CD14-positive monocyte (primary cell): ENCODE data around the gene BLMH. TPM values are rescaled to one million over a fixed set of nuclear protein-coding genes. Genes with fewer than 3 reads are reported as not detected.

Experiments used
- DNase-seq, 3 donors: peaks; one replicate each; pipeline ENCODE4 v3.0.0-alpha.2; 2011 to 2022
- H2AFZ ChIP-seq: 2 replicates; pipeline ENCODE4 v1.6.0; 2012; ENCODE audit warnings: mild to moderate bottlenecking, low read depth, low read length, inconsistent platforms; ENCODE audit not compliant: insufficient read depth, poor library complexity, severe bottlenecking
- H3K27ac ChIP-seq, 2 donors: 1 replicate in 1 of 2; 2 replicates in 1 of 2; pipeline ENCODE4 v1.5.1; 2012 to 2013; ENCODE audit warnings: low read length in 2 of 2, control low read depth in 1 of 2, inconsistent platforms in 1 of 2, low read depth in 1 of 2, mild to moderate bottlenecking in 1 of 2
- H3K27me3 ChIP-seq, 2 donors: one replicate each; pipeline versions ENCODE4 v1.6.0 to v1.6.1; 2011 to 2013; ENCODE audit warnings: low read length in 2 of 2; ENCODE audit not compliant: control insufficient read depth in 2 of 2, insufficient read depth in 2 of 2
- H3K36me3 ChIP-seq, 2 donors: replicated peaks in 1 of 2; 1 replicate in 1 of 2; 2 replicates in 1 of 2; pipeline versions ENCODE4 v1.5.1 to v1.6.1; 2012 to 2013; ENCODE audit warnings: low read length in 2 of 2, control low read depth in 1 of 2, inconsistent platforms in 1 of 2, mild to moderate bottlenecking in 1 of 2; ENCODE audit not compliant: insufficient read depth in 2 of 2, control insufficient read depth in 1 of 2
- H3K4me1 ChIP-seq, 2 donors: 1 replicate in 1 of 2; 2 replicates in 1 of 2; pipeline versions ENCODE4 v1.5.1 to v1.6.1; 2012 to 2013; ENCODE audit warnings: low read length in 2 of 2, control low read depth in 1 of 2, inconsistent platforms in 1 of 2, mild to moderate bottlenecking in 1 of 2, moderate library complexity in 1 of 2; ENCODE audit not compliant: insufficient read depth in 2 of 2, control insufficient read depth in 1 of 2
- H3K4me2 ChIP-seq: replicated peaks from 2 replicates; pipeline ENCODE3; 2012; ENCODE audit warnings: low read length, moderate library complexity, mild to moderate bottlenecking; ENCODE audit not compliant: poor library complexity, severe bottlenecking; ENCODE audit errors: extremely low read depth
- H3K4me3 ChIP-seq, 3 experiments: fragments of 200-600 bp in 1 of 3; sonication (generic) in 1 of 3; replicated peaks in 1 of 3; 1 replicate in 2 of 3; 2 replicates in 1 of 3; pipeline ENCODE4 v1.5.1; 2011 to 2013; ENCODE audit warnings: low read length in 3 of 3, mild to moderate bottlenecking in 3 of 3, control low read depth in 2 of 3, low read depth in 2 of 3, inconsistent platforms in 1 of 3, moderate library complexity in 1 of 3
- H3K79me2 ChIP-seq: 2 replicates; pipeline ENCODE4 v1.6.0; 2012; ENCODE audit warnings: mild to moderate bottlenecking, control low read depth, inconsistent platforms, low read length, moderate library complexity; ENCODE audit not compliant: insufficient read depth
- H3K9ac ChIP-seq: 2 replicates; pipeline ENCODE4 v1.6.0; 2017; ENCODE audit warnings: low read length, mild to moderate bottlenecking; ENCODE audit not compliant: insufficient read depth, poor library complexity, severe bottlenecking
- H3K9me3 ChIP-seq, 2 donors: replicated peaks in 1 of 2; 1 replicate in 1 of 2; 2 replicates in 1 of 2; pipeline versions ENCODE4 v1.5.1 to v1.6.1; 2012 to 2013; ENCODE audit warnings: low read length in 2 of 2, control low read depth in 1 of 2; ENCODE audit not compliant: control insufficient read depth in 1 of 2, insufficient read depth in 1 of 2
- H4K20me1 ChIP-seq: 2 replicates; pipeline ENCODE4 v1.6.0; 2012; ENCODE audit warnings: mild to moderate bottlenecking, low read length, control low read depth, moderate library complexity; ENCODE audit not compliant: insufficient read depth
- H3K27ac Mint-ChIP-seq, 7 donors: one replicate each; pipeline ENCODE4 v1.8.0; 2020; ENCODE audit warnings: mild to moderate bottlenecking in 7 of 7, mixed read lengths in 7 of 7, moderate library complexity in 6 of 7, inconsistent platforms in 2 of 7
- H3K27me3 Mint-ChIP-seq, 3 donors: one replicate each; pipeline ENCODE4 v1.8.0; 2021 to 2022; ENCODE audit warnings: low read depth in 3 of 3, mild to moderate bottlenecking in 3 of 3, mixed read lengths in 3 of 3, moderate library complexity in 3 of 3, inconsistent platforms in 1 of 3
- H3K36me3 Mint-ChIP-seq, 2 donors: one replicate each; pipeline ENCODE4 v1.8.0; 2020; ENCODE audit warnings: mixed read lengths in 2 of 2, inconsistent platforms in 1 of 2, mild to moderate bottlenecking in 1 of 2
- H3K4me1 Mint-ChIP-seq: one replicate; pipeline ENCODE4 v1.8.0; 2020; ENCODE audit warnings: mild to moderate bottlenecking, mixed read lengths
- H3K4me3 Mint-ChIP-seq, 2 donors: one replicate each; pipeline ENCODE4 v1.8.0; 2020; ENCODE audit warnings: mild to moderate bottlenecking in 2 of 2, mixed read lengths in 2 of 2, moderate library complexity in 1 of 2
- H3K9me3 Mint-ChIP-seq, 7 donors: one replicate each; pipeline ENCODE4 v1.8.0; 2020 to 2022; ENCODE audit warnings: mixed read lengths in 7 of 7, mild to moderate bottlenecking in 6 of 7, moderate library complexity in 6 of 7, inconsistent platforms in 2 of 7
- CTCF ChIP-seq: fragments of 200-600 bp; IDR thresholded peaks from one replicate; pipeline ENCODE4 v1.8.0; 2022; ENCODE audit warnings: antibody characterized with exemption, mild to moderate bottlenecking
- WGBS: methylation state at CpG from one replicate; pipeline ENCODE4 v1.1.5; 2013; ENCODE audit warnings: missing lambda C conversion rate; ENCODE audit not compliant: insufficient coverage; 5-methylcytosine and 5-hydroxymethylcytosine counted together
- intact Hi-C, 2 donors: fragments of 100-400 bp; cut with micrococcal nuclease; formaldehyde crosslinking; loops; one replicate each; pipeline versions ENCODE4 v1.15.0 to v1.15.1; 2023
- polyA plus RNA-seq, 3 donors: library from polyadenylated mRNA; depleted of rRNA in 1 of 3; unstranded in 2 of 3; stranded (reverse) in 1 of 3; fragments of 300-500 nt in 2 of 3; fragments of >200 nt in 1 of 3; fragmentation: Illumina TruSeq in 2 of 3; gene quantifications; 1 replicate in 2 of 3; 2 replicates in 1 of 3; pipeline ENCODE4 v1.2.3, GENCODE V29; 2012 to 2021

The BLMH gene
- polyA plus RNA-seq, 3 donors = 6.6 to 10.8 (median 10.4) TPM

GRCh38 chr17:30297715-30298114 lies 6.0 kb upstream of the BLMH start:
- Histone ChIP-seq H3K4me2 (no peak overlapping the region), H2AFZ (no peak overlapping the region), H3K27me3 (peaks cover 0 to 3% of the 10 kb centered on the region in 2 donors), H3K9ac (no peak overlapping the region), H3K4me1 (peaks cover 4 to 7% of the 10 kb centered on the region in 2 donors), H3K27ac (no peak overlapping the region), H3K9me3 (no peaks in the 10 kb centered on the region), H3K36me3 (no peaks in the 10 kb centered on the region), H4K20me1 (no peaks in the 10 kb centered on the region), H3K4me3 (no peak overlapping the region), H3K79me2 (no peaks in the 10 kb centered on the region)
- no peak for TF ChIP-seq CTCF
- no peak overlapping the region for H3K4me3 Mint-ChIP-seq
- H3K27ac Mint-ChIP-seq = peak overlapping the region in 1 of 7 donors; percentile 15
- peaks cover 0 to 4% (median 0%) of the 10 kb centered on the region in 7 donors for H3K9me3 Mint-ChIP-seq
- DNase-seq = no peak
- no peaks in the 10 kb centered on the region for H3K36me3 Mint-ChIP-seq
- intact Hi-C loops = loop anchor here in 1 of 2 donors (10.0 kb wide), 1 partner anchor 87 kb away; no protein-coding TSS in a partner anchor
- 71% methylated on average over 1 of the region's 4 CpGs for WGBS
- peaks cover 0 to 6% (median 0%) of the 10 kb centered on the region in 3 donors for H3K27me3 Mint-ChIP-seq
- peaks cover 13% of the 10 kb centered on the region for H3K4me1 Mint-ChIP-seq

GRCh38 chr17:30296499-30297080 lies 4.8 kb upstream of the BLMH start:
- no peak overlapping the region for H3K4me2 ChIP-seq
- peaks cover 4 to 9% of the 10 kb centered on the region in 2 donors for H3K27me3 ChIP-seq
- no peaks in the 10 kb centered on the region for H3K9me3 ChIP-seq
- DNase-seq = peak in 2 of 3 donors; percentile 1 to 26
- H3K9me3 Mint-ChIP-seq = peaks cover 0 to 4% (median 0%) of the 10 kb centered on the region in 7 donors
- H3K4me3 Mint-ChIP-seq = no peak overlapping the region
- peaks cover under 1% of the 10 kb centered on the region for H3K79me2 ChIP-seq
- no peaks in the 10 kb centered on the region for H4K20me1 ChIP-seq
- H2AFZ ChIP-seq = no peak overlapping the region
- peaks cover 9 to 14% of the 10 kb centered on the region in 2 donors for H3K4me1 ChIP-seq
- no peaks in the 10 kb centered on the region for H3K36me3 ChIP-seq
- H3K27ac Mint-ChIP-seq = peak overlapping the region in 1 of 7 donors; percentile 16
- H3K27me3 Mint-ChIP-seq = peaks cover 0 to 9% (median 4%) of the 10 kb centered on the region in 3 donors
- peaks cover 13% of the 10 kb centered on the region for H3K4me1 Mint-ChIP-seq
- H3K4me3 ChIP-seq = no peak overlapping the region
- 90% methylated on average over 4 of the region's 5 CpGs for WGBS
- no peak overlapping the region for H3K9ac ChIP-seq
- H3K36me3 Mint-ChIP-seq = no peaks in the 10 kb centered on the region
- TF ChIP-seq CTCF = no peak
- no peak overlapping the region for H3K27ac ChIP-seq
- intact Hi-C loops = loop anchor here in 1 of 2 donors (10.0 kb wide), 1 partner anchor 88 kb away; no protein-coding TSS in a partner anchor
